Activated T-helper 9 cell treated with anti-CD3 and anti-CD28 coated beads, Interleukin-2, amount 50 U/mL, for 16 hours (primary cell): Measurements from ENCODE around the gene BTBD7.
A peak's percentile ranks its signal among the peaks of the same experiment; 100 is the strongest.
"Not testable (repeated sequence)": the region's sequence is repeated elsewhere in the genome, so short reads cannot be mapped to it uniquely, and the experiment has no call there.

Source experiments
- DNase-seq: peaks from one replicate; pipeline ENCODE4 v3.0.0-alpha.2; 2020; ENCODE audit warnings: low read depth

The BTBD7 gene

GRCh38 chr14:93332853-93333630 lies at the start of gene BTBD7:
BTBD7 (minus strand) TSS chr14:93333036; CDS start chr14:93296051, 36,985 bp downstream.
- DNase-seq, result peak; percentile 95

- no peak for DNase-seq
These were observed 48.8 kb upstream of the BTBD7 start for GRCh38 chr14:93381644-93382043.

- DNase-seq, result no peak
These were observed 47.0 kb upstream of the BTBD7 start for GRCh38 chr14:93379831-93380230.

GRCh38 chr14:93375673-93376156 lies 42.9 kb upstream of the BTBD7 start:
- no peak for DNase-seq

GRCh38 chr14:93369713-93370266 lies 37.0 kb upstream of the BTBD7 start:
- no peak for DNase-seq

GRCh38 chr14:93368996-93369712 lies 36.3 kb upstream of the BTBD7 start:
- no peak for DNase-seq

GRCh38 chr14:93354873-93355272 lies 22.0 kb upstream of the BTBD7 start:
- DNase-seq, result not testable (repeated sequence)

- DNase-seq, result no peak
These were observed 15.5 kb upstream of the BTBD7 start for GRCh38 chr14:93348292-93348691.

- no peak for DNase-seq
These were observed 15.0 kb upstream of the BTBD7 start for GRCh38 chr14:93347850-93348249.

- no peak for DNase-seq
These were observed 14.3 kb upstream of the BTBD7 start, which contains the start of gene COX8C for GRCh38 chr14:93346926-93347721. COX8C (plus strand) TSS chr14:93347182; CDS start chr14:93347269, 87 bp downstream.

- DNase-seq, result no peak
These were observed 11.0 kb upstream of the BTBD7 start for GRCh38 chr14:93343797-93344196.

- no peak for DNase-seq
These were observed 10.4 kb upstream of the BTBD7 start for GRCh38 chr14:93343266-93343665.

GRCh38 chr14:93337884-93338283 lies 5.0 kb upstream of the BTBD7 start:
- no peak for DNase-seq

- DNase-seq, result no peak
These were observed 4.4 kb upstream of the BTBD7 start for GRCh38 chr14:93337143-93337753.

GRCh38 chr14:93333631-93334103 lies 831 bp upstream of the BTBD7 start:
- no peak for DNase-seq

- DNase-seq, result no peak
These were observed 411 bp downstream of the BTBD7 start for GRCh38 chr14:93332397-93332852.

- no peak for DNase-seq
These were observed 974 bp downstream of the BTBD7 start for GRCh38 chr14:93331728-93332396.

GRCh38 chr14:93331002-93331727 lies 1.7 kb downstream of the BTBD7 start:
- DNase-seq, result no peak

GRCh38 chr14:93330609-93331000 lies 2.2 kb downstream of the BTBD7 start:
- no peak for DNase-seq
